HepG2 (cell line): ENCODE results near the gene LCK. TPM values are rescaled to one million over a fixed set of nuclear protein-coding genes. Genes with fewer than 3 reads are reported as not detected.

Experiments
- BHLHE40 ChIP-seq: IDR thresholded peaks from 2 replicates; pipeline ENCODE4 v1.6.1; 2011; ENCODE audit warnings: low read length, improper control_type of control experiment
- BORCS8-MEF2B ChIP-seq: sonication (generic); formaldehyde crosslinking; IDR thresholded peaks from 2 replicates; pipeline ENCODE4 v1.8.0; 2022; ENCODE audit warnings: mild to moderate bottlenecking, missing genetic modification reagents
- BRCA1 ChIP-seq: sonication (generic); formaldehyde crosslinking; IDR thresholded peaks from 2 replicates; pipeline ENCODE4 v1.4.0; 2020; ENCODE audit warnings: missing genetic modification reagents
- CHCHD3 ChIP-seq: sonication (generic); formaldehyde crosslinking; IDR thresholded peaks from 2 replicates; pipeline ENCODE4 v1.8.0; 2022; ENCODE audit warnings: mild to moderate bottlenecking, missing genetic modification reagents, moderate library complexity
- GFI1 ChIP-seq: sonication (generic); formaldehyde crosslinking; IDR thresholded peaks from 2 replicates; pipeline ENCODE4 v1.5.0; 2020; ENCODE audit warnings: missing genetic modification reagents, mild to moderate bottlenecking, borderline replicate concordance
- IKZF5 ChIP-seq: IDR thresholded peaks from 2 replicates; pipeline ENCODE4 v1.6.1; 2018; ENCODE audit warnings: missing genetic modification reagents, mild to moderate bottlenecking, missing compliant biosample characterization
- IRF1 ChIP-seq: sonication (generic); formaldehyde crosslinking; IDR thresholded peaks from 2 replicates; pipeline ENCODE4 v1.4.0; 2020; ENCODE audit warnings: low read depth, mild to moderate bottlenecking, missing genetic modification reagents
- RBFOX2 ChIP-seq: fragments of 200-400 bp; formaldehyde crosslinking; IDR thresholded peaks from 2 replicates; pipeline ENCODE4 v1.6.1; 2017; ENCODE audit warnings: low read depth, mild to moderate bottlenecking, low read length
- SSRP1 ChIP-seq: IDR thresholded peaks from 2 replicates; pipeline ENCODE4 v1.6.1; 2016; ENCODE audit warnings: control low read depth
- TCF7L2 ChIP-seq: IDR thresholded peaks from 2 replicates; pipeline ENCODE4 v1.6.1; 2011; ENCODE audit warnings: mild to moderate bottlenecking, low read depth, low read length, moderate library complexity
- ZBTB7B ChIP-seq: sonication (generic); formaldehyde crosslinking; IDR thresholded peaks from 2 replicates; pipeline ENCODE4 v1.4.0; 2020; ENCODE audit warnings: missing genetic modification reagents
- ZNF282 ChIP-seq: fragments of 450-650 bp; IDR thresholded peaks from 2 replicates; pipeline ENCODE4 v1.6.1; 2018; ENCODE audit not compliant: partially characterized antibody
- ZNF317 ChIP-seq: sonication (generic); formaldehyde crosslinking; IDR thresholded peaks from 2 replicates; pipeline ENCODE4 v1.5.0; 2020; ENCODE audit warnings: mild to moderate bottlenecking, missing genetic modification reagents
- ZNF326 ChIP-seq: sonication (generic); formaldehyde crosslinking; IDR thresholded peaks from 2 replicates; pipeline ENCODE4 v1.4.0; 2020; ENCODE audit warnings: missing genetic modification reagents, borderline replicate concordance
- ZNF33B ChIP-seq: sonication (generic); formaldehyde crosslinking; IDR thresholded peaks from 2 replicates; pipeline ENCODE4 v1.5.1; 2020; ENCODE audit warnings: mild to moderate bottlenecking, missing genetic modification reagents
- ZNF546 ChIP-seq: sonication (generic); formaldehyde crosslinking; conservative IDR thresholded peaks from 2 replicates; pipeline ENCODE4 v1.8.1; 2023; ENCODE audit warnings: mild to moderate bottlenecking, missing genetic modification reagents
- ZNF652 ChIP-seq: IDR thresholded peaks from 2 replicates; pipeline ENCODE4 v1.6.1; 2016; ENCODE audit warnings: low read depth, borderline replicate concordance
- ZNF670 ChIP-seq: sonication (generic); formaldehyde crosslinking; IDR thresholded peaks from 2 replicates; pipeline ENCODE4 v1.8.0; 2022; ENCODE audit warnings: mild to moderate bottlenecking, missing genetic modification reagents, borderline replicate concordance
- ZNF746 ChIP-seq: sonication (generic); formaldehyde crosslinking; IDR thresholded peaks from 2 replicates; pipeline ENCODE4 v1.8.0; 2022; ENCODE audit warnings: mild to moderate bottlenecking, missing genetic modification reagents
- ZNF761 ChIP-seq: sonication (generic); formaldehyde crosslinking; conservative IDR thresholded peaks from 2 replicates; pipeline ENCODE4 v1.4.0; 2020; ENCODE audit warnings: mild to moderate bottlenecking, missing genetic modification reagents
- ZNF780A ChIP-seq: sonication (generic); formaldehyde crosslinking; IDR thresholded peaks from 2 replicates; pipeline ENCODE4 v1.8.0; 2022; ENCODE audit warnings: mild to moderate bottlenecking, missing genetic modification reagents, moderate library complexity
- ZNF792 ChIP-seq: IDR thresholded peaks from 2 replicates; pipeline ENCODE4 v1.6.1; 2016
- ZSCAN22 ChIP-seq: sonication (generic); formaldehyde crosslinking; IDR thresholded peaks from 2 replicates; pipeline ENCODE4 v1.4.0; 2020; ENCODE audit warnings: mild to moderate bottlenecking, missing genetic modification reagents
- ZSCAN30 ChIP-seq: sonication (generic); formaldehyde crosslinking; IDR thresholded peaks from 2 replicates; pipeline ENCODE4 v1.5.0; 2020; ENCODE audit warnings: mild to moderate bottlenecking, missing genetic modification reagents
- polyA plus RNA-seq, 8 experiments: library from polyadenylated mRNA; depleted of rRNA in 3 of 8; stranded (reverse) in 7 of 8; unstranded in 1 of 8; fragments of >200 nt; fragmentation: Illumina TruSeq in 4 of 8; extraction: Trizol in 4 of 8; gene quantifications; 2 replicates each; pipeline versions ENCODE4 v1.2.1 to v1.2.3, GENCODE V29; 2011 to 2016; ENCODE audit warnings: low read depth in 4 of 8, missing spikeins in 1 of 8, mixed read lengths in 1 of 8; ENCODE audit not compliant: insufficient read depth in 1 of 8
- total RNA-seq, 5 experiments: library from RNA; depleted of rRNA; stranded (reverse); fragments of >200 nt; fragmentation: Illumina TruSeq; extraction: Trizol; gene quantifications; 2 replicates each; pipeline ENCODE4 v1.2.3, GENCODE V29; 2016; ENCODE audit warnings: low read depth in 1 of 5
- TF ChIP-seq, protein P1 (sequence below): sonication (generic); formaldehyde crosslinking; IDR thresholded peaks from 2 replicates; pipeline ENCODE4 v1.8.1; 2023; ENCODE audit warnings: mild to moderate bottlenecking, missing genetic modification reagents
- TF ChIP-seq, protein P2 (sequence below): sonication (generic); formaldehyde crosslinking; IDR thresholded peaks from 2 replicates; pipeline ENCODE4 v1.5.1; 2020; ENCODE audit warnings: missing genetic modification reagents, mild to moderate bottlenecking, borderline replicate concordance

Gene LCK
- total and polyA plus RNA-seq, 2 of the 13 experiments (the other 11 are each of a cell fraction or from before 2014, with no cell fraction given), result 0.93 to 1.8 TPM

DNA sequence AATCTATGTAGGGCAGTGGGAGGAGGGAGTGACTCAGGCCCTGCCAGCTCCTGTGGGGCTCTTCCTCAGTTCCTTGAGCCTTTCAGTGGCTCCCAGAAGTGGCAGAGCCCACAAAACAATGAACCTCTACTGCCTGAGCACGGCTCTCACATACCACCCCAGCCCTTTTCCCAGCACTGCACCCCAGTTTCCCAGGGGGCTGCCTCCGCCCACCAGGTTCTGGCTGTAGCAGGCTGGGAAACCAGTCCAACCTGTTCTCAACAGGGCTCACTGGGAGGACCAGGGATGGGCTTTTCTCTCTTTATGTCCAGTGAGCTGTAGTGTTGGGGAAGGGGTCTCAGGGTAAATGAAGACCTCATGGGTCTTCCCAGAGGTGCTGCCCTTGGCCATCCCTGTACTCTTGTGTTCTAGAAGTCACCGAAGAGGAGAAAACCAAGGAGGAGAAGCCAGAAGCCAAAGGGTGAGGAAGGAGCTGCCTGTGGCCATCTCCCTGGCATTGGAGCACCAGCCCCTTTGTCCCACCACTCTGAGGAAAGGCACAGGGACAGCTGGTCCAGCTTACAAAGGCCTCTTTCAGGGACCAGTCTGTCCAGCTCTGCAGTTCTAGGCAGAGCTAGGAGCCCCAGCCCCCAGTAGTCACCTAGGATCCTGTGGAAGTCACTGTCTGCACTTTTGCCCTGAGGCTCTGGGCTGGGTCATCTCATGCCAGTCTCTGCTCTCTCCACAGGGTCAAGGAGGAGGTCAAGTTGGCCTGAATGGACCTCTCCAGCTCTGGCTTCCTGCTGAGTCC, 81.4 kb downstream of the LCK start (continued):
- TF ChIP-seq ZNF326 (CRISPR knock-in tag) (0 out of 2 replicates have a peak, but pooled peaks have one; percentile 60), SSRP1 (CRISPR knock-in tag) (0 out of 2 replicates have a peak, but pooled peaks have one; percentile 85), ZNF792 (no peak), BORCS8-MEF2B (CRISPR knock-in tag) (no peak), ZNF652 (CRISPR knock-in tag) (no peak), ZNF546 (CRISPR knock-in tag) (no peak), ZBTB7B (CRISPR knock-in tag) (no peak), ZSCAN30 (no peak), GFI1 (CRISPR knock-in tag) (no peak), ZSCAN22 (CRISPR knock-in tag) (no peak), BRCA1 (CRISPR knock-in tag) (no peak), ZNF282 (no peak), CHCHD3 (CRISPR knock-in tag) (no peak), TCF7L2 (no peak), ZNF746 (no peak), ZNF780A (CRISPR knock-in tag) (no peak), ZNF670 (CRISPR knock-in tag) (no peak), IKZF5 (no peak), RBFOX2 (peak; percentile 18), ZNF33B (CRISPR knock-in tag) (no peak), ZNF317 (CRISPR knock-in tag) (no peak), BHLHE40 (no peak), IRF1 (CRISPR knock-in tag) (no peak), ZNF761 (no peak)
- TF ChIP-seq, protein P1, sequence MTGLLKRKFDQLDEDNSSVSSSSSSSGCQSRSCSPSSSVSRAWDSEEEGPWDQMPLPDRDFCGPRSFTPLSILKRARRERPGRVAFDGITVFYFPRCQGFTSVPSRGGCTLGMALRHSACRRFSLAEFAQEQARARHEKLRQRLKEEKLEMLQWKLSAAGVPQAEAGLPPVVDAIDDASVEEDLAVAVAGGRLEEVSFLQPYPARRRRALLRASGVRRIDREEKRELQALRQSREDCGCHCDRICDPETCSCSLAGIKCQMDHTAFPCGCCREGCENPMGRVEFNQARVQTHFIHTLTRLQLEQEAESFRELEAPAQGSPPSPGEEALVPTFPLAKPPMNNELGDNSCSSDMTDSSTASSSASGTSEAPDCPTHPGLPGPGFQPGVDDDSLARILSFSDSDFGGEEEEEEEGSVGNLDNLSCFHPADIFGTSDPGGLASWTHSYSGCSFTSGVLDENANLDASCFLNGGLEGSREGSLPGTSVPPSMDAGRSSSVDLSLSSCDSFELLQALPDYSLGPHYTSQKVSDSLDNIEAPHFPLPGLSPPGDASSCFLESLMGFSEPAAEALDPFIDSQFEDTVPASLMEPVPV (CRISPR knock-in tag), result no peak
- TF ChIP-seq, protein P2, sequence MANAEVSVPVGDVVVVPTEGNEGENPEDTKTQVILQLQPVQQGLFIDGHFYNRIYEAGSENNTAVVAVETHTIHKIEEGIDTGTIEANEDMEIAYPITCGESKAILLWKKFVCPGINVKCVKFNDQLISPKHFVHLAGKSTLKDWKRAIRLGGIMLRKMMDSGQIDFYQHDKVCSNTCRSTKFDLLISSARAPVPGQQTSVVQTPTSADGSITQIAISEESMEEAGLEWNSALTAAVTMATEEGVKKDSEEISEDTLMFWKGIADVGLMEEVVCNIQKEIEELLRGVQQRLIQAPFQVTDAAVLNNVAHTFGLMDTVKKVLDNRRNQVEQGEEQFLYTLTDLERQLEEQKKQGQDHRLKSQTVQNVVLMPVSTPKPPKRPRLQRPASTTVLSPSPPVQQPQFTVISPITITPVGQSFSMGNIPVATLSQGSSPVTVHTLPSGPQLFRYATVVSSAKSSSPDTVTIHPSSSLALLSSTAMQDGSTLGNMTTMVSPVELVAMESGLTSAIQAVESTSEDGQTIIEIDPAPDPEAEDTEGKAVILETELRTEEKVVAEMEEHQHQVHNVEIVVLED, result no peak
